Limb (tissue), 2 donors: ENCODE results near the gene MYH15.
"Not testable (repeated sequence)": the region's sequence is repeated elsewhere in the genome, so short reads cannot be mapped to it uniquely, and the experiment has no call there.

Experiments used
- DNase-seq, 2 donors: peaks; one replicate each; pipeline ENCODE4 v3.0.0-alpha.2; 2016; ENCODE audit errors: extremely low spot score in 2 of 2

The MYH15 gene

DNA sequence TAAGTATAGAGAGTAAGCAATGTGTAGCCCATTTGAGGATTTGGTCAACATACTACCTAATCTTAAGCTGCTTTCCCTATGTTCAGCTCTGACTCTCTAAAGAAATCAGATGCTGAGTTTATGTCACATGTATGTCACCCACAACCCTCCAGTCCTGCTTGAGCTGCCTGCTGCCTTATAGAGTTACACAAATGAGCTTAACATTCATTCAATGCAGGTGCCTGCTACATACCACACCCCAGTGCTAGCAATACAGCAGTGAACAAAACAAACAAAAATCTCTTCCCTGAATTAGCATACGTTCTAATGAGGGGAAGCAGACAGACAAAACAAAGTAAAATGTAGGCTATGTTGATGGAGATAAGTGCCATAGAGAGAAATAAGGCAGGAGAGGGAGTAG lies 121.0 kb downstream of the MYH15 start:
- DNase-seq, result no peak

GRCh38 chr3:108388136-108389132 lies 122.0 kb downstream of the MYH15 start:
- no peak for DNase-seq

DNA sequence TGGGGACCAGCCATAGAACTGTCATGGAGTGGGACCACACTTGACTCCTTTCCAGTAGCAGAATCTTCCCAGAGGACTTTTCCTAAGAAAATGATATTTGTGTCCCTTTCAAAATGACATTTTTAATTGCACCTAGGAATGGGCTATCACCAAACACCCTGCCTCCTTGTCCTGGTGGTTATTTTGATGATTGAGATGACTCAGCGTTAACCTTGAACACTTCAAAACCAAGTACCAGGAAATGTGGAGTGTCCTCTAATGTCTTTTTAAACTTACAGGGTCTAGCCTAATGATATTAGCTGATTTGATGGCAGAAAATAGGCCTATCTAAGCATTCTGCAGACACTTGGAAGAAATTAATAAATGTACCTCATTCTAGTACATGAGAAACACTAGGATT lies 123.3 kb downstream of the MYH15 start:
- DNase-seq, result no peak

- no peak for DNase-seq
Measured at GRCh38 chr3:108383306-108383705, 127.1 kb downstream of the MYH15 start.

GRCh38 chr3:108381529-108382140 lies 128.8 kb downstream of the MYH15 start:
- DNase-seq, result no peak

- no peak for DNase-seq
Measured at GRCh38 chr3:108380128-108380795, 130.1 kb downstream of the MYH15 start.

GRCh38 chr3:108378952-108379342 lies 131.4 kb downstream of the MYH15 start:
- not testable (repeated sequence) for DNase-seq

GRCh38 chr3:108378153-108378951 lies 132.0 kb downstream of the MYH15 start:
- DNase-seq, result no peak

DNA sequence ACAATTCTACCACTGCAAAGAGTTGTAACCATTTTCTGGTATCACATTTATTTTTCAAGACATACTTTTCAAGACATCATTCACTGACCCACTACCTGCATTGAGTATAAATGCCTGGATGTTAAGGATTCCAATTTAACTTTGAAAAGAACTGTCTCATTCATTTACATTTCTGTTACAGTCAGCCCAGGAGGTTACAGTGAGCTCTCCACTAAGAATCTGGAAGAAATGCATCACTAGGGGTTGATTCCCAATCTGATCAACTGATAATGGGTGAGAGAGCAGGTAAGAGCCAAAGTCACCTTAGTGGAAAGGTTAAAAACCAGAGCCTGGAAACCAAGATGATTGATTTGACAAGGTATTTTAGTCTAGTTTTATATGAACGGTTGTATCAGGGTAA lies 133.0 kb downstream of the MYH15 start:
- DNase-seq, result no peak

GRCh38 chr3:108376026-108376425 lies 134.4 kb downstream of the MYH15 start:
- no peak for DNase-seq

DNA sequence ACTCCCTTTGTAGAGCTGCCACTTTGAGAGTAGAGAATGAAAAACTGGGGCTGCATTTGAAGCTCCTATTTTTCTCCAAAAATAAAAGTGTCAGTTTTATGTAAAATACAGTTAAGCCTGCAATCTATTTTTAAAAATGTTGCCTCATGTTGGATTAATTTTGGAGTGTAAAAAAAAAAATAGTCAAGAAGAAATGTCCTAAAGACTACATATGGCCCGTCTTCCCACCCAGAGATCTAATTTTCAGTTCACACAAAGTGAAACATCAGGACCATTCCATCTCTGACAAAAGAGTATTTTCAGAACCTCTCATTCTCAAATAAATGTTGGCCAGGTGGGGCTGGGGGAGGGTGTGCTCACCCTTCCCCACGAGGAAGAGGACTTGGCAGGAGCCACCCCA lies 151.4 kb downstream of the MYH15 start:
- no peak for DNase-seq

DNA sequence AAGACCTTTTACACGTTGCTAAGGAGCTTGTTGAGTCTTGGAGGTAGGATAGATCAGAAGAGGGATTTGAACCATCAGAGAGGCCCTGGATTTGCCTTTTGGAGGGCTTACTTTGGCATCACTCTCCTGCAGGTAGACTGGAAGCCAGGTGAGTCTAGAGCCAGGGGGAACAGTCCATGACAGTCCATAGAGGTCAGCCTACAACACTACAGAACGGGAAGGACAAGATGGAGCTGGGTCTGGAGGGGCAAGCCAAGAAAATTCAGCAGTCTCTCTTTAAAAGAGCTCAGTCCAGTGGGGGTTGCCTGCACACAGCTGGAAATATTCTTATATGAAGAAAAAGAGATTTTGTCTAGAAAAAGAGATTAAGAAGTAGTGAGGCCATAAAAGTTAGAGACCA lies 153.4 kb downstream of the MYH15 start:
- DNase-seq, result no peak

GRCh38 chr3:108354562-108354961 lies 155.8 kb downstream of the MYH15 start:
- no peak for DNase-seq

DNA sequence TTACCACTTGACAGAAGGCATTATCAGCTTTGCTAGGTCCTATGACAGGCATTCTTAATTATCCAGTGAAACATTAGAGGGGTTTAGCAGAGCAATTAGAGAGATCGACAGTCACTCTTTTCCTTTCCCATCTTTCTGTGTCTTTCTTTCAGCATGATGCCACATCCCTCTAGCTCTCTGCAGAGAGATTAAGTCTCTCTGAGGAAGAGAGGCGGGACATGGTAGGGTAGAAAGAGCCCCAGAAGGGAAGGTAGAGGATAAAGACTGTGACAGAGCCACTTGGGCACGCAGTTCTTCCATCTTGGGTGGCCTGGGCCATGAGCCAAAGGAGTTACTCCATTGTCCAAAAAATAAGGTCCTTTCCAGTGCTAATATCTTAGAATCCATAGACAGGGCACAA lies 158.2 kb downstream of the MYH15 start:
- DNase-seq, result no peak

DNA sequence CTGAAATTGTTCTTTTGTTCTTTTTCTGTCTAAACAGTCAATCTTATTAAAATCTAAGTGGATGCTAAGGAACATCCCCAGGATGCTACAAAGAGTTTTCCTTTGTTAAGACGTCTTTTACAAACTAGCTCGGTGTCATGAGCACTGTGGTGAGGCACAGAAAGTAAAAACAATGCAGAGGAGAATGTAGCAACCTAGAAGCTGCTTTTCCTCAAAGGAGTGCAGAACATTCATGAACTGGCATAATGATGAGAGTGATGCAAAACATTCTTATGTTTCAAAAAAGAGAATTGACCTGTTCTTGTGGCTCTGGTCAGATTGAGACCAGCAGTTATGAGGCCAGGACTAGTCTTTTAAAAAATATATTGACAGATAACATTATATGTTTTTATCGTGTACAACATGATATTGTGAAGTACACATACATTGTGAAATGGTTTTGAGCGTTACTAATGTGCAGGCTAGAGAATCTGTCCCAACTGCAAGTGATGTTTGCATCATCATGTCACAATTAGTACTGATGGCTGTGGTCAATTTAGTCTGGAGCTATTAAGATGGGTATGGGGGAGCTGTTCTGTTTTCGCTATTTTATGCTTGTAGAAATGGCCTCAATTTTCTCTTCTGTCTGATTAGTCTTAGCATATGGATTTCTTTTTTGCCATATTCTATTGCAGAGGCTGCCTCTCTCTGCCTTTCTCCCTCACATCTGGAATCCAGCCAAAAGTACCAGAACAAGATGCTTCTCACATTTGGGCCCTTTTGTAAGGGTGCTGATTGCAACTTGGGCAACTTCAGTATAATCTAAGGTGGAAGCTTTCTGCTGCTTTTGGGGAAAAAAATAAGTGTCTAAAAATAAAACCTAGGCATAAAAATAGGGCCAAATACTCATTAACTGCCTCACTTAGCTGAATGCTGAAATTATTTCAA lies 163.8 kb downstream of the MYH15 start:
- no peak for DNase-seq

GRCh38 chr3:108345492-108346205 lies 164.7 kb downstream of the MYH15 start:
- DNase-seq, result no peak

DNA sequence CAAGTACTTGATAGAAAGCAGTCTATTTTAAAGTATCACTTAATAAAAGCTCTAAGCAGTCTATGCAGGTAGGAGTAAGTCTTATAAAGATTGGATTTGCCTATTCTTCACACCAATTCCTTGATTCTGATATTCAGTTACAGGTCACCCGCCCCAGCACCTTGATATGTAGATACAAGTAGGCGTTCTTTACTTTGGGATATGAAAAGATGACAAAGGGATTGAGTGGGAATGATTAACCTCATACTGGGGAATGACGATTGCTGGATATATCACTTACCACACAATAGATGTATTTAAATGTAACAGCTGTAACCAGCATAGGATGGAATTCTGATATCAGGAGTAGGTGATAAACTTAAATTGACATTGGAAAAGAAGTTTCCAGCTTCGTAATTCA lies 166.9 kb downstream of the MYH15 start:
- DNase-seq, result no peak

- DNase-seq, result no peak
Measured at GRCh38 chr3:108342837-108343486, 167.4 kb downstream of the MYH15 start.

- no peak for DNase-seq
Measured at GRCh38 chr3:108341911-108342310, 168.5 kb downstream of the MYH15 start.
